DND-41 (cell line): ENCODE measurements around the gene IGFL1.

Source experiments
- EZH2 ChIP-seq: IDR thresholded peaks from 3 replicates; pipeline ENCODE4 v1.6.1; 2012; ENCODE audit warnings: borderline replicate concordance, low read depth, mild to moderate bottlenecking, moderate library complexity, low read length, inconsistent platforms; ENCODE audit not compliant: severe bottlenecking
- TF ChIP-seq, protein P1 (sequence below): IDR thresholded peaks from 2 replicates; pipeline ENCODE4 v1.5.1; 2012; ENCODE audit warnings: borderline replicate concordance, low read length, moderate library complexity, mild to moderate bottlenecking; ENCODE audit not compliant: poor library complexity, severe bottlenecking; ENCODE audit errors: extremely low read depth

DNA sequence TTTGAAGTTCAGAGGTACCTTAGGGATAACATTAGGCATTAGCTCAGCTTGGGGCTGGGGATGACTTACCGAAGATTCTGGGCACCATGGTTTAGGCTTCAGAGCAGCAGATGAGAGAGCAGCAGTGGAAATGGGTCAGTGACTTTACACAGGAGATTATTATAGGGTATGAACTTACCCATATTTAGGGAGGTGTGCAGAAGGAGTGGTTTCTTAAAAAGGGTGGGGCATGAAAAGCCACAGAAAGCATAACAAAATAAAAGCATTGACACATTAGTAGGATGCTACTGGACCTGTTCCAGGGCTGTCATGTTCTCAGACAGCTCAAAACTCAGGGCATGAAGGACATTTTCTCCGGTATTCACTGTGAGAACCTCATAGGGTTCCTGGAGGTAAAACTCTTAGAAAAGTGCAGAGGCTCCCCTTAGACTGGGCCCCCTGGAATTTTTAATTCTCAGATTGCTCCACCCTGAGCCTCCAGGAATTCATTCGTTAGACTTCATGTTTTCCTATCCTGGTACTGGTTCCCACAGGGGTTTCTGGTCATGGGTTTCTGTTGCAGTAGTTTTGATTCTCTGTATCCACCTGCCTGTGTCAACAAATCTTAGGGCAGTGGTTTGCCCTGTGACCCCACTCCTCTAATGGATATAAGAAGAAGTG is 20.7 kb downstream of the IGFL1 start:
- TF ChIP-seq, protein P1, sequence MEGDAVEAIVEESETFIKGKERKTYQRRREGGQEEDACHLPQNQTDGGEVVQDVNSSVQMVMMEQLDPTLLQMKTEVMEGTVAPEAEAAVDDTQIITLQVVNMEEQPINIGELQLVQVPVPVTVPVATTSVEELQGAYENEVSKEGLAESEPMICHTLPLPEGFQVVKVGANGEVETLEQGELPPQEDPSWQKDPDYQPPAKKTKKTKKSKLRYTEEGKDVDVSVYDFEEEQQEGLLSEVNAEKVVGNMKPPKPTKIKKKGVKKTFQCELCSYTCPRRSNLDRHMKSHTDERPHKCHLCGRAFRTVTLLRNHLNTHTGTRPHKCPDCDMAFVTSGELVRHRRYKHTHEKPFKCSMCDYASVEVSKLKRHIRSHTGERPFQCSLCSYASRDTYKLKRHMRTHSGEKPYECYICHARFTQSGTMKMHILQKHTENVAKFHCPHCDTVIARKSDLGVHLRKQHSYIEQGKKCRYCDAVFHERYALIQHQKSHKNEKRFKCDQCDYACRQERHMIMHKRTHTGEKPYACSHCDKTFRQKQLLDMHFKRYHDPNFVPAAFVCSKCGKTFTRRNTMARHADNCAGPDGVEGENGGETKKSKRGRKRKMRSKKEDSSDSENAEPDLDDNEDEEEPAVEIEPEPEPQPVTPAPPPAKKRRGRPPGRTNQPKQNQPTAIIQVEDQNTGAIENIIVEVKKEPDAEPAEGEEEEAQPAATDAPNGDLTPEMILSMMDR: no peak
- no peak for TF ChIP-seq EZH2
